Mesenchymal stem cell (in vitro differentiated cells and primary cell): ENCODE results near the gene TMEM44.

Experiments
- DNase-seq: peaks from one replicate; pipeline ENCODE4 v3.0.0-alpha.2; 2013
- H2AFZ ChIP-seq: one replicate; pipeline ENCODE4 v1.6.1; 2013; ENCODE audit warnings: low read depth, mild to moderate bottlenecking, control low read depth, inconsistent platforms, low read length, moderate library complexity
- H2AK5ac ChIP-seq: 2 replicates; pipeline ENCODE4 v1.6.1; 2013; ENCODE audit warnings: low read length, moderate library complexity, mild to moderate bottlenecking, inconsistent platforms; ENCODE audit not compliant: severe bottlenecking
- H2BK120ac ChIP-seq: one replicate; pipeline ENCODE4 v1.6.1; 2013; ENCODE audit warnings: low read depth, mild to moderate bottlenecking, inconsistent platforms, low read length, moderate library complexity
- H2BK12ac ChIP-seq, 2 experiments: one replicate each; pipeline ENCODE4 v1.6.1; 2013; ENCODE audit warnings: inconsistent platforms in 2 of 2, low read length in 2 of 2, mild to moderate bottlenecking in 2 of 2, moderate library complexity in 2 of 2, control low read depth in 1 of 2
- H2BK15ac ChIP-seq: one replicate; pipeline ENCODE4 v1.6.1; 2013; ENCODE audit warnings: mild to moderate bottlenecking, low read depth, inconsistent platforms; ENCODE audit not compliant: poor library complexity, severe bottlenecking
- H2BK5ac ChIP-seq: 2 replicates; pipeline ENCODE4 v1.6.1; 2013; ENCODE audit warnings: low read depth, mild to moderate bottlenecking, low read length, control low read depth, inconsistent platforms; ENCODE audit not compliant: poor library complexity, severe bottlenecking
- H3K14ac ChIP-seq, 2 experiments: one replicate each; pipeline ENCODE4 v1.6.1; 2013; ENCODE audit warnings: inconsistent platforms in 2 of 2, low read length in 2 of 2, control low read depth in 1 of 2, mild to moderate bottlenecking in 1 of 2, moderate library complexity in 1 of 2
- H3K18ac ChIP-seq, 2 experiments: one replicate each; pipeline ENCODE4 v1.6.1; 2013; ENCODE audit warnings: inconsistent platforms in 2 of 2, low read length in 2 of 2, control low read depth in 1 of 2, low read depth in 1 of 2, mild to moderate bottlenecking in 1 of 2
- H3K23ac ChIP-seq, 2 experiments: one replicate each; pipeline ENCODE4 v1.6.1; 2013; ENCODE audit warnings: inconsistent platforms in 2 of 2, low read length in 2 of 2, mild to moderate bottlenecking in 2 of 2, moderate library complexity in 2 of 2, control low read depth in 1 of 2
- H3K27ac ChIP-seq: 2 replicates; pipeline ENCODE4 v1.5.1; 2013; ENCODE audit warnings: mild to moderate bottlenecking, moderate library complexity, low read length, control low read depth, inconsistent platforms; ENCODE audit not compliant: poor library complexity, severe bottlenecking
- H3K27me3 ChIP-seq, 2 experiments: 2 replicates each; pipeline versions ENCODE4 v1.6.1 to v1.7.0; 2013; ENCODE audit warnings: low read length in 2 of 2, mild to moderate bottlenecking in 2 of 2, moderate library complexity in 2 of 2, control low read depth in 1 of 2, inconsistent platforms in 1 of 2; ENCODE audit not compliant: control insufficient read depth in 1 of 2, insufficient read depth in 1 of 2
- H3K36me3 ChIP-seq, 2 experiments: 2 replicates each; pipeline versions ENCODE4 v1.6.1 to v1.7.0; 2013; ENCODE audit warnings: low read length in 2 of 2, control low read depth in 1 of 2, inconsistent platforms in 1 of 2, low read depth in 1 of 2, mild to moderate bottlenecking in 1 of 2; ENCODE audit not compliant: insufficient read depth in 2 of 2, control insufficient read depth in 1 of 2
- H3K4ac ChIP-seq, 2 experiments: one replicate each; pipeline ENCODE4 v1.6.1; 2013; ENCODE audit warnings: inconsistent platforms in 2 of 2, low read length in 2 of 2, mild to moderate bottlenecking in 2 of 2, moderate library complexity in 2 of 2, control low read depth in 1 of 2, low read depth in 1 of 2
- H3K4me1 ChIP-seq: 2 replicates; pipeline ENCODE4 v1.6.1; 2013; ENCODE audit warnings: low read depth, low read length, control low read depth; ENCODE audit not compliant: control insufficient read depth, insufficient read depth
- H3K4me2 ChIP-seq: 2 replicates; pipeline ENCODE4 v1.6.1; 2013; ENCODE audit warnings: low read length, mild to moderate bottlenecking, inconsistent platforms; ENCODE audit not compliant: poor library complexity, severe bottlenecking
- H3K4me3 ChIP-seq, 2 experiments: 2 replicates each; pipeline versions ENCODE4 v1.5.1 to v1.7.0; 2013; ENCODE audit warnings: low read length in 2 of 2, mild to moderate bottlenecking in 2 of 2, control low read depth in 1 of 2, low read depth in 1 of 2; ENCODE audit not compliant: insufficient read depth in 1 of 2
- H3K79me1 ChIP-seq: replicated peaks from 2 replicates; pipeline ENCODE4 v1.6.1; 2013; ENCODE audit warnings: mild to moderate bottlenecking, control low read depth, low read length, inconsistent platforms; ENCODE audit not compliant: poor library complexity, severe bottlenecking
- H3K9ac ChIP-seq: 2 replicates; pipeline ENCODE4 v1.7.0; 2013; ENCODE audit warnings: mild to moderate bottlenecking, low read length, moderate library complexity
- H3K9me3 ChIP-seq: 2 replicates; pipeline ENCODE4 v1.7.0; 2013; ENCODE audit warnings: mild to moderate bottlenecking, low read length; ENCODE audit not compliant: control insufficient read depth
- H4K8ac ChIP-seq: one replicate; pipeline ENCODE4 v1.6.1; 2013; ENCODE audit warnings: inconsistent platforms, mild to moderate bottlenecking, low read length, moderate library complexity
- H4K91ac ChIP-seq: one replicate; pipeline ENCODE4 v1.6.1; 2013; ENCODE audit warnings: mild to moderate bottlenecking, low read length, inconsistent platforms
- WGBS: methylation state at CpG from one replicate; pipeline ENCODE4 v1.1.7; 2013; ENCODE audit warnings: mixed read lengths; 5-methylcytosine and 5-hydroxymethylcytosine counted together

The TMEM44 gene

DNA sequence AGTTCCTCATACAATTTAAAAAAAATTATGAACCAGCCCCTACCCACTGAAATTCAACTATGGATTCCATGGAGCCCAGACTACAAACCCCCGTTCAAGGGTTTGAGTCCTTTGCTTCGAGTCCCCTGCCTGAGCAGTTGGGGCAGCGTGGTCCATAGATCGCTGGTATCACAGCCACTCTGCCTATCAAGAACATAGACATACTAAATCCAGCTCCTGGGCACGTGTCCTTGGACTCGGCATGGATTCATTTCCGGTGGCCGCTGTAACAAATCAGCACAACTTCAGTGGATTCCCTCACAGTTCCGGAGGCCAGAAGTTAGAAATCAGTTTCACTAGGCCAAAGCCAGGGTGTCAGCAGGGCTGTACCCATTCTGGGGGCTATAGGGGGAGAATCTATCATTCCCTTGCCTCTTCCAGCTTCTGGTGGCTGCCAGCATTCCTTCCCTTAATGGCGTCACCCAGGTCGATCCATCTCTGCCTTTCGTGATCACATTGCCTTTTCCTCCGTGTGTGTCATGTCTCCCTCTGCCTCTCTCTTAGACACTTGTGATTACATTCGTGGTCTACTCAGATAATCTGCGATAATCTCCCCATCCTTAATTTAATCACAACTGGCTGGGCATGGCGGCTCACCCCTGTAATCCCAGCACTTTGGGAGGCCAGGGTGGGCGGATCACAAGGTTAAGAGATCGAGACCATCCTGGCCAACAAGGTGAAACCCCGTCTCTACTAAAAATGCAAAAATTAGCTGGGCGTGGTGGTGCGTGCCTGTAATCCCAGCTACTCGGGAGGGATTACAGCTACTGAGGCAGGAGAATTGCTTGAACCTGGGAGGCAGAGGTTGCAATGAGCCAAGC lies 4.6 kb upstream of the TMEM44 start:
- no peak overlapping the region for H3K4ac ChIP-seq
- H3K23ac ChIP-seq = no peak overlapping the region
- peaks cover 16 to 34% of the 10 kb centered on the region in 2 experiments for H3K36me3 ChIP-seq
- no peak overlapping the region for H4K8ac ChIP-seq
- no peak overlapping the region for H2AK5ac ChIP-seq
- no peak overlapping the region for H2AFZ ChIP-seq
- no peak overlapping the region for H3K27ac ChIP-seq
- H3K4me1 ChIP-seq = peaks cover 8% of the 10 kb centered on the region
- H4K91ac ChIP-seq = no peak overlapping the region
- no peak overlapping the region for H3K4me2 ChIP-seq
- H3K9me3 ChIP-seq = no peaks in the 10 kb centered on the region
- H3K27me3 ChIP-seq = no peaks in the 10 kb centered on the region
- H3K79me1 ChIP-seq = peaks cover 2% of the 10 kb centered on the region
- H2BK5ac ChIP-seq = no peak overlapping the region
- H3K9ac ChIP-seq = no peak overlapping the region
- H3K14ac ChIP-seq = no peak overlapping the region
- no peak for DNase-seq
- no peak overlapping the region for H3K4me3 ChIP-seq
- no peak overlapping the region for H2BK120ac ChIP-seq
- no peak overlapping the region for H3K18ac ChIP-seq
- no peak overlapping the region for H2BK15ac ChIP-seq
- H2BK12ac ChIP-seq = no peak overlapping the region
- WGBS = 98% methylated on average over 22 of the region's 22 CpGs

- Histone ChIP-seq H2AFZ (no peak overlapping the region), H2BK15ac (peak overlapping the region; percentile 58), H3K4me1 (peaks cover 11% of the 10 kb centered on the region), H3K27me3 (no peaks in the 10 kb centered on the region), H3K18ac (no peak overlapping the region), H3K36me3 (peaks cover 15 to 29% of the 10 kb centered on the region in 2 experiments), H2BK12ac (no peak overlapping the region), H3K9me3 (no peaks in the 10 kb centered on the region), H3K27ac (no peak overlapping the region), H2BK5ac (no peak overlapping the region), H3K79me1 (peaks cover 7% of the 10 kb centered on the region), H4K8ac (no peak overlapping the region), H4K91ac (no peak overlapping the region), H2AK5ac (no peak overlapping the region), H3K23ac (peak overlapping the region in 1 of 2 experiments; percentile 34), H3K4ac (no peak overlapping the region), H3K4me2 (no peak overlapping the region), H2BK120ac (no peak overlapping the region), H3K4me3 (no peak overlapping the region), H3K14ac (no peak overlapping the region), H3K9ac (no peak overlapping the region)
- 79% methylated on average over 2 of the region's 3 CpGs for WGBS
- no peak for DNase-seq
Observed at GRCh38 chr3:194637066-194637465, 3.8 kb upstream of the TMEM44 start.

DNA sequence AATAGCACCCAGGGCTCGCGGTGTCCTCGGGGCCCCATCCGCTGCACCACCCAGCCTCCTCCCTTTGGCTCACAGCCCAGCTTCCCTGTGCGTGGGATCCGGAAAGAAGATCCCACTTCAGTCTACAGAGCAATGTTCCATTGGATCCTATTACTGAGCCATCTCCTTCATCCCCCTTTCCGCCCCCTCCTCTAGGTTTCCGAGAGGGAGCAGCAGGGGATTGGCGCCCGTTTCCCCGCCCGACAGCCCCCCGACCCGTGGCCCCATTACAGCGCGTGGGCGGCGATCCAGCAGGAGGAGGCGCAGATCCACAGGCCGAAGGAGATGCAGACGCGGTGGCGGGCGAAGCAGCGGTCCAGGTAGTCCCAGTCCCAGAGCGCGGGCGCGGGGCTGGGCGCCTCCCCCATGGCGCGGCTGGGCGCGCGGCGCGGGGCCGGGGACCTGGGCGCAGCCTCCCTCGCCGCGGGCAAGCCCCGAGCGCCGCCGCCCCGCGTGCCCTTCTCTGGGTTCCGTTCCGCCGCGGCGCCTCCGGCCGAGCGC lies 340 bp downstream of the TMEM44 start:
- Histone ChIP-seq H3K9ac (peak overlapping the region; percentile 85), H3K4me1 (peaks cover 4% of the 10 kb centered on the region), H2AK5ac (no peak overlapping the region), H3K14ac (peak overlapping the region; percentile 17 to 99), H3K9me3 (no peaks in the 10 kb centered on the region), H3K18ac (peak overlapping the region; percentile 97 to 99), H2BK15ac (peak overlapping the region; percentile 93), H3K27me3 (no peaks in the 10 kb centered on the region), H2BK5ac (no peak overlapping the region), H3K4me3 (peak overlapping the region; percentile 81 to 90), H4K8ac (peak overlapping the region; percentile 90), H3K4me2 (peak overlapping the region; percentile 94), H2BK120ac (peak overlapping the region; percentile 23), H2BK12ac (peak overlapping the region in 1 of 2 experiments; percentile 86), H3K36me3 (peaks cover 20 to 33% of the 10 kb centered on the region in 2 experiments), H3K4ac (peak overlapping the region; percentile 95 to 97), H3K27ac (no peak overlapping the region), H4K91ac (peak overlapping the region; percentile 93), H3K23ac (peak overlapping the region in 1 of 2 experiments; percentile 95), H3K79me1 (peaks cover 19% of the 10 kb centered on the region), H2AFZ (peak overlapping the region; percentile 96)
- 3% methylated on average over 27 of the region's 56 CpGs for WGBS
- DNase-seq = peak; percentile 42

DNA sequence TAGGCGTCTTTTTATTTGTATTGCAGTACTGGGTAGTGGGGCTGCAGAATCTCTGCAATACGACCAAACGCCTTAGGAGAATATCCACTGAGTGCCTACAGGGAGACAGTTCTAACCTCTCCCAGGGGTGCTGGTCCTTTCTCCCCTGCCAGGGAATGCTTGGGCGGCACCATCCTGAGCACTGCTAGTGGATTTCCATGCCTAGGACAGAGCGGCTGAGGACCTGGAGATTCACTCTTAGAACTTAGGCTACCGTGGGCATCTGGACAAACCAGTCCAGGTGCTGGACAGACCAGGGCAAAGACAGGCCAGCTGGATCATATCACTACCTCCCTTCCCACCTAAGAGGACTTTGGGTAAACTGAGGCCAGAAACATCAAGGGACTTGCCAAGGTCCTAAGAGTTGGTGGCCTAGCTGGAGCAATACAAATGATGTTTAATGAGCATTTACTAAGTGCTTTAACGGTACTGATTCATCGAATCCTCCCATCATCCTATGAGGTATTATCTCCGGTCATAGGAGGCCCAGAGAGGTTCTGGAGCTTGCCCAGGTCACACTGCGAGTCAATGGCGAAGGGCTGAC lies 902 bp downstream of the TMEM44 start:
- Histone ChIP-seq H2AK5ac (no peak overlapping the region), H2BK12ac (peak overlapping the region in 1 of 2 experiments; percentile 86), H3K27ac (no peak overlapping the region), H3K9ac (peak overlapping the region; percentile 85), H3K18ac (peak overlapping the region in 1 of 2 experiments; percentile 99), H3K4me1 (peaks cover 4% of the 10 kb centered on the region), H3K79me1 (peaks cover 19% of the 10 kb centered on the region), H3K4me3 (peak overlapping the region; percentile 81 to 90), H2BK5ac (no peak overlapping the region), H3K9me3 (no peaks in the 10 kb centered on the region), H2BK120ac (no peak overlapping the region), H3K4ac (peak overlapping the region; percentile 95 to 97), H4K8ac (peak overlapping the region; percentile 90), H3K4me2 (peak overlapping the region; percentile 94), H3K27me3 (no peaks in the 10 kb centered on the region), H2BK15ac (no peak overlapping the region), H3K14ac (peak overlapping the region in 1 of 2 experiments; percentile 99), H3K36me3 (peaks cover 23 to 33% of the 10 kb centered on the region in 2 experiments), H3K23ac (no peak overlapping the region), H4K91ac (no peak overlapping the region), H2AFZ (peak overlapping the region; percentile 96)
- 81% methylated on average over 11 of the region's 11 CpGs for WGBS
- DNase-seq = no peak
